GM21717 (cell line): ENCODE results near the gene PDE7B.

Experiments used
- ATAC-seq: cut with Tn5 transposase; IDR thresholded peaks from one replicate; pipeline ENCODE4 v1.9.1; 2021; ENCODE audit warnings: mild to moderate bottlenecking, moderate library complexity; ENCODE audit not compliant: unreplicated experiment

The PDE7B gene

DNA sequence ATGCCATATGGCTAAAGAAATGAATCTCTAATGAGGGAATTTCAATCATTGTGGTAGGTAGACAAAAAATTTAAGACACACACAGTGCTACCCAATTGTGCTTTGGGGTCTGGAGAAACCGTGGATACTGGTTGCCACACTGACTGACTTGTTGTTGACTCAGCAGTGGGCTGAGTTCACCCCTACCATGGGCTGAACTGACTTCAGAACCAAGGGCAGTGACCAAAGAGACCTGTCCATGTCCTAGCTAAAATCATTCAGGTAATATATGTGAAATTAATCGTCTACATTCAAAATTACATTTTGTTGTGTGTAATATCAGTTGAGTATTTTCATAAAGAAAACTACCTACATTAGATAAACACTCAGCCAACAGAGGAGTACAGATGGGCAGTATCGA lies 131.6 kb downstream of the PDE7B start:
- no peak for ATAC-seq

DNA sequence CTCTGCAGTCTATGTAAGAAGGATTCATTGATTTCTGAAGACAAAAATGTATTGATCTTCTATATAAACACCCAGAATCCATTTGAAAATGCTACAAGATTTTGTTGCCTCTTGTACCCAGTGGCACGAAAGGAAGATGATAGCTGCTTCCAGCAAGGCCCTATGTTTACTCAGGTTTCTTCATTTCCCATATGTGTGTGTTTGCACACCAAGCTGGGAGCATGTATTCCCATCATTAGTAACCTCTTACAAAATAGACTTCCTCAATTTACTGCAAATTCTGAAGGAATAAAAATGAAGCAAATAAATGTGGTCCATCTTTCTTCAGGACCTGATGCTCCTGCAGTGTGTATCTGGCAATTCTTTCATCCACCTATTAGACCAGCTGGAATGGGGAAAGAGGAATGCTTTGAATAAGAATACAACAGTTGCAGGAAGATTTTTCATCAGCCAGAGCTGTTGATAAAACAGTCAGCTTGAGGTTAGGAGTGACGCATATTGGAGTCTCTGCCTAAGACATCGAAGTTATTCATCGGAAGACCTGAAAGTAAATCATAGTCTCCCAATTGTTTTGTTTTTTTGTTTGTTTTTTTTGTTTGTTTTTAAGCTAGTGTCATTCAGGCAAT lies 132.3 kb downstream of the PDE7B start:
- no peak for ATAC-seq

DNA sequence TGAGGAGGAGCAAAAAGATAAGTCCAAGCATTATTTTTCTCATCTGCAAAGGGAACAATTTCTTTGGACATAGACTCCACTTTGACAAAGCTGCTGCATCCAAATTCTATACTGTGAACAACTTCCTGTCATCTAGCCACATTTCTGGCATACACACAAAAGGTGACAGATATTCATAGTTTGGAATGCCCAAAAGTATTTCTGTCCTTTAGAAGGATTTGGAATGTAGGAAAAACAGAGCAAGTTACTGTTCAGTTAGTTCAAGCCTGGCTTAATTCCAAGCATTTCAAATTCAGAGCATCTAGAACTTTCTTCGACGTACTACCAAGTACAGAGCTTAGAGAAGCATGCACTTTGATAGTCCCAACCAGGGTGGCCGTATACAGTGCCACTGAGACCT lies 134.0 kb downstream of the PDE7B start:
- no peak for ATAC-seq

DNA sequence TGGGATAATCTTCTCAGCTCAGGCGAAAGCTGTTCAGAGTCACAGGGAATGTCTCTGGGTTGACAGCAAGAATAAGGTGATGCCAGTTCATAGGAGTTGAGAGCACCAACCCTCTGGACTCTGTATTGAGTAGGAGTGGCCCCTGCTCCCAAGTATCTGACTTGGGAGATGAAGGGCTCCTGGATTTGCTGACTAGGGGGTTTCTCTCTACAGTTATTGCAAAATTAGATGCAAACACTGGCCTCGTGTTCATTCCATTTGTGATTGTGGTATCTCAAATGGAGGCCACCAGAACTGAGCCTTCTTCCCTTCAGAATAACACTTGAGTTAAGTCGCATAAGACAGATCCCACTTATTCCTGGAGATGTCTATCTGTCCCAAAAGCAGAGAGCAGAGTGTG lies 135.7 kb downstream of the PDE7B start:
- no peak for ATAC-seq

DNA sequence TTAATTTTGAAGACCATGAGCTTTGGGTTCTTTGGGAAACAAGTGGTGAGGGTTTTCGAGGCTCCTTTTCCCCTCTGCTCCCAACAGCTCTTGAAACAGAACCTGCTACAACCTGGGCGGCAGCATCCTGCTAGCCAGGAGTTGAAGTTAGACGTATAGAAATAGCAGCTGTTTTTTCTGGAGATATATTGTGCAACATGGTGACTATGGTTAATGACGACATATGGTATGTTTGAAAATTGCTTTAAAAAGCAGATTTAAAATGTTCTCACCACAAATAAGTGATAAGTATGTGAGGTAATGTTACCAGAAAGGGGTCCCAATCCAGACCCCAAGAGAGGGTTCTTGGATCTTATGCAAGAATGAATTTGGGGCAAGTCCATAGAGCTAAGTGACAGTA lies 138.9 kb downstream of the PDE7B start:
- ATAC-seq = no peak

DNA sequence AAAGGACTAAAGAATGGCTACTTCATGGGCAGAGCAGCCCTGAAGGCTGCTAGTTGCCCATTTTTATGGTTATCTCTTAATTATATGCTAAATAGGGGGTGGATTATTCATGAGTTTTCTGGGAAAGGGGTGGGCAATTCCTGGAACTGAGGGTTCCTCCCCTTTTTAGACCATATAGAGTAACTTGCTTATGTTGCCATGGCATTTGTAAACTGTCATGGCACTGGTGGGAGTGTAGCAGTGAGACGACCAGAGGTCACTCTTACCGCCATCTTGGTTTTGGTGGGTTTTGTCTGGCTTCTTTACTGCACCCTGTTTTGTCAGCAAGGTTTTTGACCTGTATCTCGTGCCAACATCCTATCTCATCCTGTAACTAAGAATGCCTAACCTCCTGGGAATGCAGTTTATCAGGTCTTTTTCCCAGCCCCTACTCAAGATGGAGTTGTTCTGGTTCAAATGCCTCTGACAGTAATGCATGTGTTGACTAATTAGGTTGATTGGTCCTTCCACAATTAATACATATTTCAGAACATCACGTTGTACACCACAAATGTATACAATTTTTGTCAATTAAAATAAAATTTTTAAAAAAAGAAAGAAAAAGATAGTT lies 139.5 kb downstream of the PDE7B start:
- ATAC-seq = no peak

DNA sequence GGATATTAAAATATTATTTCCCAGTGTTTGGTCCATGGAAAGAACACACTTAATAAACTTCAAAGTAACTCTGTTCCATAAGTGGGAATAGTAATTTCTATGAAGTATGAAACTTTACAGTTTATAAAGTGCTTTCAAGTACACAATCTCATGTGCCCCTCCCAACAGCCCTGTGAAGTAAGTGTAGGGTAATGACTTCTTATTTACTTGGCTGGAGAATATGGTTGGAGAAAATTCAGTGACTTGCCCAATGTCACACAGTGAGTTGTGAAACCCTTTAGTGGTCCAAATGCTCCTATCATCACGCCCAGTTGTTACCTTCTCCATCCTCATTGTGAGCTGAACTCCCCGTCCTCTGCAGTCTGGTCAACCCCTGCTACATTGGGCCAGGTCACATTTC lies 141.2 kb downstream of the PDE7B start:
- ATAC-seq = no peak

DNA sequence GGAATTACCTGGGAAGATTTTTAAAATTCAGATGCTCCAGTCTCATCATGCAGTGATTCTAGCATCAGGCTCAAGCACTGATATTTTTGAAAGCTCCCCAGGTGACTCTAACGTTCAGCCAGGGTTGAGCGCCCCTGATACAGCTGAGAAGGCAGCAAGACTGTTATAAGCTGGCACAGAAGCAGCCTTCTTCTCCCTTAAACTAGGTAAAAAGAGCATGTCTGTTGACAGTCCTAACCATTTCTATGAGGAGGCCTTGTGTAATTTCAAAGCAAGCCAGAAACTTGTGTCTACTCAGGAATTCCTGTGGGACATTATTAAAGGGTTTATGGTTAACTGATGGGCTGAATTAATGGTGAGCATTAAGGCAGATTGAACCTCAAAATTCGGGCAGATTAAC lies 141.9 kb downstream of the PDE7B start:
- no peak for ATAC-seq

DNA sequence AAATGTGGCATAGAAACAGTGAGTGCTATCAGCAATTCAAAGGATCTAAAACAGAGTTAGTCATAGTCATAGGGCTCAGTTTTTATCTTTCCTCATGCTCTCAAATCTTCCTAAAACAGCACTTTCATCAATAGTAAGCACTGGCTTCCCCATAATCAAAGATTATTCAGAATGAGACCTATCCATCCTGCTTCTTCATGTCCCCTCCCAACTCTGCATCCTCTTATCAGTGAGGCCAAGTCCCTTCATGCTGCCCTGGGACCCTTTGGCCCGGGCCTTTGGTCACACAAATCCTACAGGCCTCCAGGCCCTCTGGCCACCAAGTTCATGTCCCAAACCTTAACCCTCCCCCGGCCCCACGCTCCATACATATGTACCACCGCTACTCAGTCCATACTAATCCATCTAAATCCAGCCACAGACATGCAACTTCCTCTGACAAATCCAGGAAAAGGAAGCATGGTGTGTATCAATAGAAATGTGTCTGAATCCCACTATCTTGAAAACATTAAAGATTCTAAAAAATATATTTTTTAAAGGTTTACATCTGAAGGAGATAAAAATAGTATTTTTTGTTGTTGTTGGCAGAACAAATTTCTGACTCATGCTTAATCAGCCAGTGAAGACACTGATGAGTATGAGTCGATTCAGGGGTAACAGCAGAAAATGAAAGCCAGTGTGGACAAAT lies 143.5 kb downstream of the PDE7B start:
- ATAC-seq = no peak

DNA sequence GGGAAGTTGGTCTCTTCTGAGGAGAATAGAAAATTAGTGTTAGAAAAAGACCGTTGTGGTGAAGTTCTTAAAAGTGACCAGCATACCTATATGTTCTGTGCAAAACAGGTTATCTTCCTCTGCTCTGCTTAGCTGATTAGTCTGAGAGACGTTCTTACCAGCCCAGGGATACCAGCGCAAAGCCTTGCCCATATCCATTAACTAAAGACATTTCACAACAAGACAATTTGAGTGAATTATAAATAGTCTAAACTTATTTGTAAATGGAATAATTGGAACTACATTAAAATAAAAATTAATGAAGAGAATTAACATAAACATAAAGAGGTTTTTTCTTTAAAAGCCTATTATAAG lies 144.0 kb downstream of the PDE7B start:
- no peak for ATAC-seq

DNA sequence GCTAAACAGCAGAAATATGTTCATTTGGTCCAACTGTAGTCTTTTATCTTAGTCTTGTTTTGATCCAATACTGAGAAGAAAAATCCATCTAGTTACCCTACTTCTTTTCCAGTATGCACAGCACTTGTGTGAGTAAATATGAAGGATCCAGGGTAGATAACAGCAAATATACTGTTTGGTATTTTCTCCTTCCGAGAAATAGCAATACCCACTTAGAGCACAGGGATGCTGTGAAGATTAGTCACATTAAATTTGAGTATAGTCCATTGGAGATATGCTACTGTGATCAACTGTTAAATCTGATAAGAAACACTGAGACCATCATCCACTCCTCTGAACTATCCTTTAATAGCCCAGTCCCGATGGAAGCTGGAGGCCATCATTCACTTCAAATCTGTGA lies 145.2 kb downstream of the PDE7B start:
- no peak for ATAC-seq

DNA sequence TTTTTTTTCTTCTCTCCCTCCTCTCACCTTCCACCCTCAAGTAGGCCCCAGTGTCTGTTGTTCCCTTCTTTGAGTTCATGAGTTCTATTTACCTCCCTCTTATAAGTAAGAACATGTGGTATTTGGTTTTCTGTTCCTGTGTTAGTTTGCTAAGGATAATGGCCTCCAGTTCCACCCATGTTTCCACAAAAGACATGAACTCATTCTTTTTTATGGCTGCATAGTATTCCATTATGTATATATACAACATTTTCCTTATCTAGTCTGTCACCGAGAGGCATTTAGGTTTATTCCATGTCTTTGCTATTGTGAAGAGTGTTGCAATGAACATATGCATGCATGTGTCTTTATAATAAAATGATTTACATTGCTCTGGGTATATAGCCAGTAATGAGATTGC lies 147.9 kb downstream of the PDE7B start:
- no peak for ATAC-seq

DNA sequence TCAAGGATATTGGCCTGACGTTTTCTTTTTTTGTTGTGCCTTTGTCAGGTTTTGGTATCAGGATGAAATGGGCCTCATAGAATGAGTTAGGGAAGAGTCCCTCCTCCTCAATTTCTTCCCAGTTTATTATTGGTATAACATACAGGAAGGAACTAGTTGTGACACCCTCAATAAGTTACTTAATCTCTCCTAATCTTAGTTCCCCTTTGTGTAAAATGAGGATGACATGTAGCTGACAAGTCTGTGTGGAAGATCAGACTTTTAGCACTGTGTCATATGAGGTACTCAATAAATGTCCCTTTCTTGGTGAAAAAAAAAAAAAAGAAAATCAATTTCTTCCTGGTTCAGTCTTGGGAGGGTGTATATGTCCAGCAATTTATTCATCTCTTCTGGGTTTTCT lies 155.8 kb downstream of the PDE7B start:
- no peak for ATAC-seq

DNA sequence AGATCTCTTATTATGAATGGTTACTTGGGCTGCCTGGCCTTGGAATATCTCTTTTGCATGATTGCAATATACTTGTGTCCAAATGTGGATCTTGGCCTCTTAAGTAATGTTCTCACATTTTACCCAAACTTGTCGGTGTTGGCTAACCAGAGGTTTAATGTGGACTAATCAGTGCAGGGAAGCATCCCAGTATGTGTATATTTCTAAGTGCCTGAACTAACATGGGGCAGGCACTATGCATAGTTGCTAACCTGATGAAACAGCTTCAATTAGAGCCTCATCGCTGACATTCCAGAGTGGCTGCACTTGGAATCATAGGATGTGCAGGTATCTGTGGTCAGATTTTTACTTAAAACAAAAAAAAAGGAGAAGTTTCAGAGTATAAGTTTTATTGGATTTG lies 160.0 kb downstream of the PDE7B start:
- ATAC-seq = no peak

DNA sequence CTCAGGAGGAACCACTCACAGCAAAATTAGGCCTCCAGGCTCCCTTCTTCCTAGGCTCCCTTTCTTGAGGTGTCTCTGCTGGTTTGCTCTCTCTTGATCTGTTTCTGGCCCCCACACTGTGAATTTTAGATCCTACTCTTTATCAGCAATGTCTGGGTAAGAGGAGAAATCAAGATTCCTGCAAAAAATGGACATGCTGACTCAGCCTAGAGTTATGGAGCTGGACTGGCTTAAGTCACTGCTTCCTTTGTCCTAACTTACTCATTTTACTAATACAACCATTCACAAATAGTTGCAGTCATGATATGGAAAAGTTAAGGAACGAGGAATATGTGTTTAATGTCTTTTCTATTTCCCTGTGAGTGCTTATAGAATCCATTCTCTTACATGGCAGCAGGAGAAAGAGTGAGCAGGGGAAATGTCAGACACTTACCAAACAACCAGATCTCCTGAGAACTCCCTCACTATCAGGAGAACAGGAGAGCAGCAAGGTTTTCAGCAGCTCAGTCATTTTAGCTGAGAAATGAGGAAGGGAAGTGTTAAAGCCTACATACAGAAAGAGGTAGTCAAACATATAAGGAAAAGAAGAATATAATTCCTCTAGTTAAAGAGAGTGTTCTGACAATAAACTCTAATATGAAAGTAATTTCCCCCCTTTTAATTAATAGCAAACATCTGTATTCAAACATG lies 160.8 kb downstream of the PDE7B start:
- no peak for ATAC-seq

DNA sequence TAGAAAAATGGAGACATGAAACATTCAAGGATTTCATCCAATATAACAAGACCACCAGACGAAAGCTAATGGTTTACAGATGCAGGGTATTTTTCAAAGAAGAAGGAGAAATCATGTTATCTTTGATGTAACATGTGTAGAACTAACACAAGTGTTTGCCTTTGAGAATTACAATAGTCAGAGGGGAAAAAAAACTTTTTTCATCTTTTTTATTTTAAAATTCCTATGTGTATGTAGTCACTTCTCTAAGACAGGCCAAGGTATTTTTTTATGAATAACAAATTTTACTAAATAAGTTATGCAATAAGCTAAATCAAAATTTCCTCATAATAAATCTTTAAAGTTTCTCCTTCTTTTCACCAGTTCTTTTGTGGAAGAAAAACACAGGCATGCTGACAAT lies 161.4 kb downstream of the PDE7B start:
- ATAC-seq = no peak

DNA sequence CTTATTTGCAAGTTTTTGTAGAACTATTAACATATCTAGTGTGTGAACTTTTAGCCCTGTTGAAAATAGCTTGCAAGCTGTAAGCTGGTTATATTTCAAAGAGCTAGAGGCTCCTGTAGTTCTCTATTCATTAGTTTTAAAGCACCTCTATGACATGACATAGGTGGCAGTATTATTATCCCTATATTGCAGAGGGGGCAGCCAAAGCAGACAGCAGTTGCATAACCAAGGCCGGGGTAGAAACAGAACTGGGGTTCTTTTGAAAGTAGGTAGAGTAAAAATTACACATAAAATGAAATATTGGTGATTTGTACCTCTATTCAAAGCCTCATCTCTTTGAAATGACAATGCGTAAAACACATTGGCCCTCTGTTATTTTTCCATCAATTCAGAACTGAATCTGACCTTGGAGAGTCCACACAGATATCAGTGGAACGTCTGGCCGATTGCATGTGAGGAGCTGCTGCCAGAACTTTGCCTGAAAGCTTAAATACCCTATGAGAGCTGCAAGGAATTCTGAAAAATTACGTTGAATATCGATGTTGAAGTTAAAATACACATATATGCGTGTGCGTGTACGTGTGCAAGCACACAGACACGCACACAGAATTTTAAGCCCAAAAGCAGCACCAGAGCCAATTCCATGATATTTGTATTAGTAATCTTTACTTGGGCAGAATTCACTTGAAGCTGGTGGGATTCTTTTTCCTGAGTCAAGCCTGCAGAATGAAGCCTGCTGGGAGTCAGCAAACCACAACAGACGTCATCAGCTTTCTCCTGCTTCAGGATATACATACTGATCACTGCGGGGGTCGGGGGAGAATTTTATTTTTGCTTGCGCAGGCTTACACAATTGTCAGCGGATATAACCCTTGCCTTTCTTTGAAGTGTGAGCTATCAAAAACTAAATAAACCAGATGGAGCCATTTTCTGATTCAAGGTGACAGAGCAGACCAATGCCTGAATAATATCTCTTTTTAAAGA lies 163.2 kb downstream of the PDE7B start:
- no peak for ATAC-seq

DNA sequence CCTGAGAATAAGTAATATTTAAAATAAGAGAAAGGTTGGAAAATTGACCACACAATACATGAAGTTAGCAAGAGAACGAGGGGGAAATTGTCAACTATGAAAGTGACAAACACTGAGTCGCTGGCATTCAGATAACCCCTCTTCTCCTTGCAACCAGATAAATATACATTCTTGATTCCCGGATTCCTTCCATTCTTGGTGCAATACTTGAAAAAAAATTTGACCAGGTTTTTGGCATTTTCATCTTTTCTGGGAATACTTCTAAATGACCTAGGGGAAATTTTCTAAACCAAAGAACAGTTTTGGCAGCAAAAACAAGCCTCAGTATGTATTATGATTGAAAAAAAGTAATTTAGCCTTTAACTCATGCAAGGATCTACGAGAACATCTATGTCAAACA lies 164.0 kb downstream of the PDE7B start:
- ATAC-seq = no peak

DNA sequence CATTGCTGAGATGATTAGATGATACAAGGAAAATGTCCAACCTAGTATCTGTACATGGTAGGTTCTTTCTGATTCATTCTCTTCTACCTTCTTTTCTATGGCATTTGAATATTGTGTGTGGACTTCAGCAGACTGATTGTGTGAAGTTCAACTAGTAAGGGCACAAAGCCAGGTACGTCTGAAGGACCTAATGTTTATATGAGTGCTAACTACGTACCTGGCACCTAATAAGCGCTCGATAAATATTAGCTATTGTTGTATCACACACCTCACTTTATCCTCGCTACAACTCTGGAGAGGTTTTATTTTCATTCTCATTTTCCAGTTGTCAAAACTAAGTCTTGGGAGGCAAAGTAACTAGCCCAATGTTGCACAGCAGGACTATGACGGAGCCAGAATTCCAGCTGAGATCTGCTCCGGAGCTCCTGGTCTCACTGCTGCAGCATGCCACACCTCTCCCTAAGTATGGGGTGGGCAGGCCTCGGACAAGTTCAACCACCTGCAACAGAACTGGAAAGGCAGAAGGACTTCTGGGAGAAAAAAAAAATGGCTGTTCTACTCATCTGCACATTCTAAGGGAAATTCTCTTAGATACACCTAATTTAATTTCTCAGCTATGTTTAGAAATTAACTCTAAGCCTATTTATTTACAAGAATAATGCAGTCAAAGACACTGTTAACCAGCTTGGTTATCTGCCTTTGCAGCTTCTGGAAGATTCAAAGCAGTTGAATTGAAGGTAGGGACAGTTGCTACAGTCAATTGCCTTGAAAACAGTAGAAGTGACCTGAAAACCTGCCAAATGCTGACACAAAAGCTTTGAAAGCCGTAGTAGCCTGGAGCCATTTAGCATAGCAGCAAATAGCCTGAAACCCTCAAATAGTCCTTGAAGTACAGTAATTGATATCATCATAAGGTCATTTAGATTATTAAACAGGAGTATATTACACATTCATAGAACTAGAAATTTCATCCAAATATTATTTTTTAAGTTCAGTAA lies 165.0 kb downstream of the PDE7B start:
- no peak for ATAC-seq

DNA sequence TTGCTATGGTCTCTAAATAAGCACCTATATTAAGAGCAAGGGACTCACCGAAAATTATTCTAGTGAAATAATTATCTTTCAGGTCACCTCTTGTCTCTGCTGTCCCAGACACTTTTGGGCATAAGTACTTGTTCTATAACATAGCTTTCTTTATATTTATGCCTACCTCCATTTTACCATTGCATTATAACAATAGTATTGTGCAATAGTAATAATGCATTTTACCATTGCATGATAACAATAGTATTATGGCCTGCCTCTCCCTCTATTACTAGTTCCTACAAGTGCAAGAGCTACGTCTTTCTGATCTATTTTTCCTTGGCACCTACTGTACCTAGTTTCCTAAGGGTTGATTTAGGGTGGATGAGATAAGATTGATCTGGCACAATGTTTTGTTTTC lies 169.2 kb downstream of the PDE7B start:
- no peak for ATAC-seq
